ENCODE data around the gene MRPL23. TPM values are rescaled to one million over a fixed set of nuclear protein-coding genes. Genes with fewer than 3 reads are reported as not detected.

The MRPL23 gene
- total RNA-seq, 1 donor from 2014 or later, result 40.3 TPM

- H3K27me3 Mint-ChIP-seq (ENCODE audit: low read depth), result no peaks in the 10 kb centered on the region
- peaks cover 40% of the 10 kb centered on the region for H3K4me1 Mint-ChIP-seq
- peak in 1 of 2 experiments; percentile 36 for DNase-seq (ENCODE audit: low spot score in 2 of 2, unreplicated experiment in 2 of 2)
- no peak overlapping the region for H3K4me3 Mint-ChIP-seq
- no peaks in the 10 kb centered on the region for H3K9me3 Mint-ChIP-seq
- no peaks in the 10 kb centered on the region for H3K36me3 Mint-ChIP-seq
- H3K27ac Mint-ChIP-seq, result no peak overlapping the region
- TF ChIP-seq CTCF (IDR thresholded peaks at IDR 0.05; ENCODE audit: unreplicated experiment), result no peak
These were observed 12.6 kb upstream of the MRPL23 start for GRCh38 chr11:1934335-1935155.

DNA sequence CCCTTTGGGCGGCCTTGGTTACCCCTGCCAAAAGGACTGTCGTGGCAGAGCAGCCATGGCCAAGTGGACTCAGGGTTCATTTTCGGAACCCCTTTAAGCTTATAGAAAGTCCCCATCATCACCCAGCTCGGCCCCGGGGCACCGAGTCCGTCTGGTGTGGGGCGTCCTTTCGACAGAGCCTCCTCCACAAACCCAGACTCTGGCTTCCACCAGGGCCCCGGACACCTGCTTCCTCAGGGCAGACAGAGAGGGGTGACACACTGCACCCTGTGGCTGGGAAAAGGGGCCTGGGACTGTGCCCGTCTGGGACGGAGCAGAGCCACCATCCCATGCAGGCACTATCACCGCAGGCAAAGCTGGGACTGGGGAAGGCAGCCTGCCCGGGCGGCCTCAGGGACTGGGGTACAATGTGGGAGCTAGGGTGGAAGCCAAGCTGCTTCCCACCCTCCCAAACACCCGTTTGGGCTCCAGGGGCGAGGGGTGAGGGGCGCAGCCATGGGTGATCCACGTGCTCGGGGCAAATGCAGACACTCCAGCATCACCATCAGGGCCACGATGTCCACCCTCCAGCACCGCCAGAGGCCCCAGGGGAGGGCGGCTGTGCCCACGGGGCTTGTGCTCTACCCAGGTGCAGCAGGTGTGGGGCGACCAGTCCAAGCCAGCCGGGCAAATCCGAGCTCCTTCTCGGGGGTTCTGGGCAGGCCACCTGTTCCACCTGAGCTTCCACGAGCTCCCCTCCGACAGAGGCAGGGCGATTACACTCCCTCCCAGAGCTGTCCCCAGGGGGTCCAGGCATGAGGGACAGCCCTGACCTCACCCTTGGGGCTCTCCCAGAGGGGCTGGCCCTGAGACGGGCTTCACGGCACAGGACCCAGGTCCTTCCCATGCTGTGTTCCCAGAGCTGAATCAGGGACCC, 11.7 kb upstream of the MRPL23 start:
- Mint-ChIP-seq H3K4me1 (peaks cover 44% of the 10 kb centered on the region), H3K27ac (no peak overlapping the region), H3K27me3 (ENCODE audit: low read depth) (no peaks in the 10 kb centered on the region), H3K36me3 (no peaks in the 10 kb centered on the region), H3K9me3 (no peaks in the 10 kb centered on the region), H3K4me3 (no peak overlapping the region)
- no peak for TF ChIP-seq CTCF (IDR thresholded peaks at IDR 0.05; ENCODE audit: unreplicated experiment)
- DNase-seq (ENCODE audit: low spot score in 2 of 2, unreplicated experiment in 2 of 2), result peak in 1 of 2 experiments; percentile 36

- Mint-ChIP-seq H3K4me3 (no peak overlapping the region), H3K27ac (no peak overlapping the region), H3K4me1 (peaks cover 43% of the 10 kb centered on the region), H3K9me3 (no peaks in the 10 kb centered on the region), H3K36me3 (no peaks in the 10 kb centered on the region), H3K27me3 (ENCODE audit: low read depth) (no peaks in the 10 kb centered on the region)
- DNase-seq (ENCODE audit: low spot score in 2 of 2, unreplicated experiment in 2 of 2), result peak in 1 of 2 experiments; percentile 28
- TF ChIP-seq CTCF (IDR thresholded peaks at IDR 0.05; ENCODE audit: unreplicated experiment), result no peak
These were observed 10.9 kb upstream of the MRPL23 start for GRCh38 chr11:1936072-1936780.

GRCh38 chr11:1936781-1937615, 10.1 kb upstream of the MRPL23 start:
- no peaks in the 10 kb centered on the region for H3K36me3 Mint-ChIP-seq
- no peaks in the 10 kb centered on the region for H3K27me3 Mint-ChIP-seq (ENCODE audit: low read depth)
- no peak for TF ChIP-seq CTCF (IDR thresholded peaks at IDR 0.05; ENCODE audit: unreplicated experiment)
- H3K4me3 Mint-ChIP-seq, result no peak overlapping the region
- peaks cover 37% of the 10 kb centered on the region for H3K4me1 Mint-ChIP-seq
- H3K9me3 Mint-ChIP-seq, result no peaks in the 10 kb centered on the region
- peak in 1 of 2 experiments; percentile 35 for DNase-seq (ENCODE audit: low spot score in 2 of 2, unreplicated experiment in 2 of 2)
- no peak overlapping the region for H3K27ac Mint-ChIP-seq
